LoVo (cell line): ENCODE data around the gene TNK1.

Experiments used
- DNase-seq: peaks from one replicate; pipeline ENCODE4 v3.0.0-alpha.2; 2016; ENCODE audit warnings: low spot score

Gene TNK1

GRCh38 chr17:7436556-7437368 is 55.9 kb downstream of the TNK1 start:
- peak; percentile 75 for DNase-seq

GRCh38 chr17:7437369-7437863 is 56.5 kb downstream of the TNK1 start:
- no peak for DNase-seq

GRCh38 chr17:7437950-7438614 is 57.2 kb downstream of the TNK1 start:
- DNase-seq = no peak

- no peak for DNase-seq
These were observed 58.0 kb downstream of the TNK1 start for GRCh38 chr17:7438656-7439460.
